Measurements from ENCODE around the gene JMJD8.
A peak's percentile ranks its signal among the peaks of the same experiment; 100 is the strongest.

Gene JMJD8

GRCh38 chr16:703406-703805, 19.3 kb upstream of the JMJD8 start:
- in situ Hi-C loops (cut with MboI; ENCODE audit: low sequenced_read_pairs, unreplicated experiment), result no loop called here
- DNase-seq (ENCODE audit: low spot score), result no peak
- TF ChIP-seq CTCF (IDR thresholded peaks at IDR 0.05; ENCODE audit: borderline replicate concordance, control extremely low read depth, extremely low read depth, insufficient read depth, missing control alignments), result no peak

GRCh38 chr16:702341-702740, 18.2 kb upstream of the JMJD8 start:
- DNase-seq (ENCODE audit: low spot score), result no peak
- in situ Hi-C loops (cut with MboI; ENCODE audit: low sequenced_read_pairs, unreplicated experiment), result no loop called here
- no peak for TF ChIP-seq CTCF (IDR thresholded peaks at IDR 0.05; ENCODE audit: borderline replicate concordance, control extremely low read depth, extremely low read depth, insufficient read depth, missing control alignments)

- in situ Hi-C loops (cut with MboI; ENCODE audit: low sequenced_read_pairs, unreplicated experiment), result no loop called here
- TF ChIP-seq CTCF (IDR thresholded peaks at IDR 0.05; ENCODE audit: borderline replicate concordance, control extremely low read depth, extremely low read depth, insufficient read depth, missing control alignments), result no peak
- peak; percentile 70 for DNase-seq (ENCODE audit: low spot score)
Observed at GRCh38 chr16:700684-701584, 16.8 kb upstream of the JMJD8 start.

- TF ChIP-seq CTCF (IDR thresholded peaks at IDR 0.05; ENCODE audit: borderline replicate concordance, control extremely low read depth, extremely low read depth, insufficient read depth, missing control alignments), result no peak
- no peak for DNase-seq (ENCODE audit: low spot score)
- in situ Hi-C loops (cut with MboI; ENCODE audit: low sequenced_read_pairs, unreplicated experiment), result no loop called here
Observed at GRCh38 chr16:698911-699671, 15.0 kb upstream of the JMJD8 start.

- no peak for TF ChIP-seq CTCF (IDR thresholded peaks at IDR 0.05; ENCODE audit: borderline replicate concordance, control extremely low read depth, extremely low read depth, insufficient read depth, missing control alignments)
- in situ Hi-C loops (cut with MboI; ENCODE audit: low sequenced_read_pairs, unreplicated experiment), result no loop called here
- DNase-seq (ENCODE audit: low spot score), result peak; percentile 88
Observed at GRCh38 chr16:695355-696089, 11.4 kb upstream of the JMJD8 start.

- no peak for TF ChIP-seq CTCF (IDR thresholded peaks at IDR 0.05; ENCODE audit: borderline replicate concordance, control extremely low read depth, extremely low read depth, insufficient read depth, missing control alignments)
- in situ Hi-C loops (cut with MboI; ENCODE audit: low sequenced_read_pairs, unreplicated experiment), result no loop called here
- no peak for DNase-seq (ENCODE audit: low spot score)
Observed at GRCh38 chr16:694863-695354, 10.8 kb upstream of the JMJD8 start.

Data from GM13976 (cell line).